ENCODE measurements around the gene MRPL24.

MRPL24 gene

GRCh38 chr1:156707417-156708217, 33.3 kb downstream of the MRPL24 start:
- DNase-seq, result no peak

GRCh38 chr1:156706657-156707416, 34.1 kb downstream of the MRPL24 start:
- DNase-seq, result no peak

- peak; percentile 79 for DNase-seq
Observed at GRCh38 chr1:156705918-156706656, 34.8 kb downstream of the MRPL24 start.

- peak; percentile 62 for DNase-seq
Observed at GRCh38 chr1:156705321-156705917, 35.5 kb downstream of the MRPL24 start, which contains the start of gene CRABP2. Gene CRABP2, minus strand, starts transcription at chr1:156705583. Its CDS starts 137 bp downstream, at chr1:156705446.

GRCh38 chr1:156704930-156705320, 36.0 kb downstream of the MRPL24 start:
- DNase-seq, result peak; percentile 23

- no peak for DNase-seq
Observed at GRCh38 chr1:156704166-156704711, 36.6 kb downstream of the MRPL24 start.

- no peak for DNase-seq
Observed at GRCh38 chr1:156703741-156704140, 37.1 kb downstream of the MRPL24 start.

GRCh38 chr1:156703336-156703735, 37.6 kb downstream of the MRPL24 start:
- DNase-seq, result peak; percentile 45

- no peak for DNase-seq
Observed at GRCh38 chr1:156700736-156701531, 40.0 kb downstream of the MRPL24 start.

- DNase-seq, result no peak
Observed at GRCh38 chr1:156698995-156699394, 41.9 kb downstream of the MRPL24 start.

GRCh38 chr1:156697481-156697880, 43.4 kb downstream of the MRPL24 start:
- DNase-seq, result no peak

- no peak for DNase-seq
Observed at GRCh38 chr1:156696755-156697154, 44.1 kb downstream of the MRPL24 start.

- DNase-seq, result no peak
Observed at GRCh38 chr1:156694690-156694962, 46.3 kb downstream of the MRPL24 start.

- DNase-seq, result no peak
Observed at GRCh38 chr1:156693848-156694689, 46.8 kb downstream of the MRPL24 start.

- peak; percentile 84 for DNase-seq
Observed at GRCh38 chr1:156692925-156693847, 47.7 kb downstream of the MRPL24 start.

GRCh38 chr1:156692441-156692924, 48.4 kb downstream of the MRPL24 start:
- DNase-seq, result no peak

GRCh38 chr1:156691665-156692440, 49.0 kb downstream of the MRPL24 start:
- no peak for DNase-seq

GRCh38 chr1:156691191-156691590, 49.7 kb downstream of the MRPL24 start:
- no peak for DNase-seq

GRCh38 chr1:156690675-156691036, 50.2 kb downstream of the MRPL24 start:
- DNase-seq, result no peak
